PC-3 (cell line): ENCODE measurements around the gene AQP6.

Experiments used
- CTCF ChIP-seq: fragments of 300-600 bp; sonication (generic); conservative IDR thresholded peaks from 2 replicates; pipeline ENCODE4 v1.5.1; 2017; ENCODE audit warnings: antibody characterized with exemption, low read depth, mild to moderate bottlenecking, low read length
- EZH2 ChIP-seq: fragments of 300-600 bp; sonication (generic); IDR thresholded peaks from one replicate; pipeline ENCODE4 v1.6.1; 2017; ENCODE audit warnings: antibody characterized with exemption, mild to moderate bottlenecking, low read length; ENCODE audit not compliant: unreplicated experiment
- EZH2phosphoT487 ChIP-seq: fragments of 300-600 bp; sonication (generic); IDR thresholded peaks from 2 replicates; pipeline ENCODE4 v1.6.1; 2018; ENCODE audit warnings: mild to moderate bottlenecking, antibody characterized with exemption, low read length, borderline replicate concordance

GRCh38 chr12:49936925-49937324, 35.8 kb upstream of the AQP6 start:
- no peak for TF ChIP-seq CTCF
- TF ChIP-seq EZH2phosphoT487, result no peak
- no peak for TF ChIP-seq EZH2
